Fibroblast of gingiva (primary cell): Measurements from ENCODE around the gene CRACR2A.

Source experiments
- DNase-seq: peaks from one replicate; pipeline ENCODE4 v3.0.0-alpha.2; 2011; ENCODE audit warnings: low read depth

The CRACR2A gene

GRCh38 chr12:3684449-3685051 is 68.4 kb downstream of the CRACR2A start:
- DNase-seq: no peak

- DNase-seq: peak; percentile 21
Measured at GRCh38 chr12:3683670-3684069, 69.2 kb downstream of the CRACR2A start.

GRCh38 chr12:3681595-3682061 is 71.3 kb downstream of the CRACR2A start:
- no peak for DNase-seq

- peak; percentile 47 for DNase-seq
Measured at GRCh38 chr12:3680919-3681594, 71.9 kb downstream of the CRACR2A start.

GRCh38 chr12:3679831-3680230 is 73.1 kb downstream of the CRACR2A start:
- DNase-seq: no peak

GRCh38 chr12:3677609-3678008 is 75.3 kb downstream of the CRACR2A start:
- no peak for DNase-seq

- no peak for DNase-seq
Measured at GRCh38 chr12:3673981-3674708, 78.8 kb downstream of the CRACR2A start.

- no peak for DNase-seq
Measured at GRCh38 chr12:3672113-3672509, 80.8 kb downstream of the CRACR2A start.

GRCh38 chr12:3671330-3672112 is 81.4 kb downstream of the CRACR2A start:
- DNase-seq: no peak

GRCh38 chr12:3670083-3670620 is 82.8 kb downstream of the CRACR2A start:
- no peak for DNase-seq

- no peak for DNase-seq
Measured at GRCh38 chr12:3669594-3669993, 83.3 kb downstream of the CRACR2A start.

- DNase-seq: no peak
Measured at GRCh38 chr12:3668479-3669165, 84.3 kb downstream of the CRACR2A start.

GRCh38 chr12:3667485-3667884 is 85.4 kb downstream of the CRACR2A start:
- no peak for DNase-seq

GRCh38 chr12:3666441-3666840 is 86.5 kb downstream of the CRACR2A start:
- DNase-seq: no peak

GRCh38 chr12:3662521-3662921 is 90.4 kb downstream of the CRACR2A start:
- DNase-seq: no peak

- no peak for DNase-seq
Measured at GRCh38 chr12:3661028-3661427, 91.9 kb downstream of the CRACR2A start.

GRCh38 chr12:3658327-3659163 is 94.4 kb downstream of the CRACR2A start:
- no peak for DNase-seq

- no peak for DNase-seq
Measured at GRCh38 chr12:3656946-3657622, 95.8 kb downstream of the CRACR2A start.

- peak; percentile 19 for DNase-seq
Measured at GRCh38 chr12:3655328-3655900, 97.5 kb downstream of the CRACR2A start.
